ENCODE measurements around the gene NUP98. TPM values are rescaled to one million over a fixed set of nuclear protein-coding genes. Genes with fewer than 3 reads are reported as not detected.
"Not testable (repeated sequence)": the region's sequence is repeated elsewhere in the genome, so short reads cannot be mapped to it uniquely, and the experiment has no call there.

Gene NUP98
- total RNA-seq, 6 experiments from 2014 or later, result 29.7 to 69.0 (median 34.3) TPM

DNA sequence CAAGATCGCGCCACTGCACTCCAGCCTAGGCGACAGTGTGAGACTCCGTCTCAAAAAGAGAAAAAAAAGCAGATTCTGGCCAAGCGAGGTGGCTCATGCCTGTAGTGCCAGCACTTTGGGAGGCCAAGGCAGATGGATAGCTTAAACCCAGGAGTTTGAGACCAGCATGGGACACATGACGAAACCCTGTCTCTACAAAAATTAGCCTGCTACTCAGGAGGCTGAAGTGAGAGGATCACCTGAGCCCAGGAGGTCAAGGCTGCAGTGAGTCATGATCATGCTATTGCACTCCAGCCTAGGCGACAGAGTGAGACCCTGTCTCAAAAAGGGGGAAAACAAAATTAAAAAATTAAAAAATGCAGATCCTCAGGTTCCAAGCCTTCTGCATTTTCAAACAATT is 25.0 kb upstream of the NUP98 start:
- no peaks in the 10 kb centered on the region for H3K27me3 ChIP-seq
- no peaks in the 10 kb centered on the region for H3K9me3 ChIP-seq
- ATAC-seq, result no peak
- intact Hi-C loops (cut with DNase I), result no loop called here
- no peak for DNase-seq
- peaks cover 0 to 6% (median 4%) of the 10 kb centered on the region in 4 donors for H3K36me3 ChIP-seq
- H3K27ac ChIP-seq, result no peak overlapping the region
- no peak overlapping the region for H3K4me3 ChIP-seq
- H3K4me1 ChIP-seq, result no peaks in the 10 kb centered on the region
- WGBS (ENCODE audit: insufficient coverage, low coverage, low lambda C conversion rate, missing lambda C conversion rate), result 81% methylated on average over 5 of the region's 7 CpGs
- TF ChIP-seq POLR2A (IDR thresholded peaks at IDR 0.05) (no peak), CTCF (IDR thresholded peaks at IDR 0.05) (no peak)

GRCh38 chr11:3820971-3821370 is 23.6 kb upstream of the NUP98 start:
- DNase-seq (no peak), ATAC-seq (no peak)
- no peaks in the 10 kb centered on the region for H3K27me3 ChIP-seq
- TF ChIP-seq CTCF (IDR thresholded peaks at IDR 0.05) (no peak), POLR2A (IDR thresholded peaks at IDR 0.05) (no peak)
- H3K27ac ChIP-seq, result no peak overlapping the region
- H3K4me1 ChIP-seq, result no peaks in the 10 kb centered on the region
- H3K9me3 ChIP-seq, result no peaks in the 10 kb centered on the region
- intact Hi-C loops (cut with DNase I), result no loop called here
- no peaks in the 10 kb centered on the region for H3K36me3 ChIP-seq
- H3K4me3 ChIP-seq, result no peak overlapping the region
- WGBS (ENCODE audit: insufficient coverage, low coverage, low lambda C conversion rate, missing lambda C conversion rate), result no CpG with 5 or more reads among the region's 2 CpGs

- Histone ChIP-seq H3K4me1 (no peaks in the 10 kb centered on the region), H3K9me3 (no peaks in the 10 kb centered on the region), H3K4me3 (no peak overlapping the region), H3K36me3 (no peaks in the 10 kb centered on the region), H3K27ac (no peak overlapping the region), H3K27me3 (no peaks in the 10 kb centered on the region)
- DNase-seq (no peak), ATAC-seq (no peak)
- intact Hi-C loops (cut with DNase I), result no loop called here
- 82% methylated on average over 7 of the region's 10 CpGs for WGBS (ENCODE audit: insufficient coverage, low coverage, low lambda C conversion rate, missing lambda C conversion rate)
- no peak for TF ChIP-seq CTCF (IDR thresholded peaks at IDR 0.05)
- no peak for TF ChIP-seq POLR2A (IDR thresholded peaks at IDR 0.05)
Observed at GRCh38 chr11:3817181-3817800, 19.9 kb upstream of the NUP98 start.

DNA sequence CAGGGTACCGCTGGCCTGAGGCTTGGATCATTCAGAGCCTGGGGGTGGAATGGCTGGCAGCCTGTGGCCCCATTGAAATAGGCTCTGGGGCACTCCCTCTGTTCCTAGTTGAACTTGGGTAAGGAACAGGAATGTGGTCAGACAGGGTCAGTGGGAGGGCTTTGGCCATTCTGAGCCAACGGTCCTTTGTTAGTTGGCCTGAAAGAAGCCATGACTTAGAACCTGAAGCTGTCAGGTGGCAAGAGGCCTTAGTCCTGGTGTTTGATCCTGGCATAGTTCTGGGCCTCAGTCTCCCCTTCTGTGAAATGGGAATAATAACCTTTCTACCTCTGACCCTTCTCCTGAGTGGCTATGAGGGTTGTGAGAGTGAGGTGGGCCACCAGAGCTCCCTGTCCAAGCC is 19.3 kb upstream of the NUP98 start:
- Histone ChIP-seq H3K4me1 (no peaks in the 10 kb centered on the region), H3K27me3 (no peaks in the 10 kb centered on the region), H3K27ac (no peak overlapping the region), H3K4me3 (no peak overlapping the region), H3K9me3 (no peaks in the 10 kb centered on the region), H3K36me3 (no peaks in the 10 kb centered on the region)
- TF ChIP-seq POLR2A (IDR thresholded peaks at IDR 0.05) (no peak), CTCF (IDR thresholded peaks at IDR 0.05) (no peak)
- DNase-seq (no peak), ATAC-seq (no peak)
- intact Hi-C loops (cut with DNase I), result no loop called here
- no CpG with 5 or more reads among the region's 2 CpGs for WGBS (ENCODE audit: insufficient coverage, low coverage, low lambda C conversion rate, missing lambda C conversion rate)

DNA sequence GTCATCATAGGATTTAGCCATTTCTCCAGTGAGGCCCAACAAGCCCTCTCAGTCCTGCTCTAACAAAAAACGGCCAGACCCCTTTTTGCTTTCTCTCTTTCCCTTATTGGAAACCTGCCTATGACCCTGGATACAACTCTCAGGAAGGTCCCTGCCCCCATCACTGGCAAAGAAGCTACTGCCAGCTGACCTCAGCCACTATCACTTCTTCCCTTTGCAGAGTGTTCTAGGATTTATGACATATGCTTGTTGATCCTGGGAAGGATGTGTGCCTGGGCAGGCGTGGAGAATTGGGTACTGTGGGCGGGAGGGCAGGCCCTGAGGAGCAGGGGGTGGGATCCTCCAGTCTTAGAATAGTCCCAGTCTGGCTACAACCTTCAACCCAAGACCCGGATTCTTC is 18.5 kb upstream of the NUP98 start:
- Histone ChIP-seq H3K36me3 (no peaks in the 10 kb centered on the region), H3K27ac (no peak overlapping the region), H3K4me1 (no peaks in the 10 kb centered on the region), H3K4me3 (no peak overlapping the region), H3K27me3 (no peaks in the 10 kb centered on the region), H3K9me3 (no peaks in the 10 kb centered on the region)
- DNase-seq, result no peak
- 50% methylated on average over 1 of the region's 4 CpGs for WGBS (ENCODE audit: insufficient coverage, low coverage, low lambda C conversion rate, missing lambda C conversion rate)
- intact Hi-C loops (cut with DNase I), result no loop called here
- TF ChIP-seq CTCF (IDR thresholded peaks at IDR 0.05), result no peak
- TF ChIP-seq POLR2A (IDR thresholded peaks at IDR 0.05), result no peak
- ATAC-seq, result peak in 1 of 4 donors; percentile 8

DNA sequence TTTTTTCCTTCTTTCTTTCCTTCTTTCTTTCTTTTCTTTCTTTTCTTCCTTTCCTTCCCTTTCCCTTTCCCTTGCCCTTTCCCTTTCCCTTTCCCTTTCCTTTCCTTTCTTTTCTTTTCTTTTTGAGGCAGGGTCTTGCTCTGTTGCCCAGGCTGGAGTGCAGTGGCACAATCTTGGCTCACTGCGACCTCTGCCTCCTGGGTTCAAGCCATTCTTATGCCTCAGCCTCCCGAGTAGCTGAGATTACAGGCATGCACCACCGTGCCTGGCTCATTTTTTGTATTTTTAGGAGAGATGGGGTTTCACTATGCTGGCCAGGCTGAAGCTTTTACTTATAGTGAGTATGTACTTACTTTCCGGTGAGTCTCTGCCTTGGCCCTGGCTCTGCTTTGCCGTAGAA is 17.5 kb upstream of the NUP98 start:
- H3K27ac ChIP-seq; H3K9me3 ChIP-seq; DNase-seq; H3K27me3 ChIP-seq; H3K4me3 ChIP-seq; H3K36me3 ChIP-seq; ATAC-seq; intact Hi-C loops (cut with DNase I); H3K4me1 ChIP-seq: not testable (repeated sequence)
- 100% methylated on average over 1 of the region's 5 CpGs for WGBS (ENCODE audit: insufficient coverage, low coverage, low lambda C conversion rate, missing lambda C conversion rate)

Measured in right lobe of liver (tissue), 6 donors.